GM19468 (cell line): ENCODE measurements around the gene CCDC47.
"Not testable (repeated sequence)": the region's sequence is repeated elsewhere in the genome, so short reads cannot be mapped to it uniquely, and the experiment has no call there.

Source experiments
- ATAC-seq: cut with Tn5 transposase; IDR thresholded peaks from one replicate; pipeline ENCODE4 v1.9.1; 2021; ENCODE audit warnings: mild to moderate bottlenecking, moderate library complexity, moderate number of reproducible peaks; ENCODE audit not compliant: unreplicated experiment; ENCODE audit errors: extremely low read depth

The CCDC47 gene

GRCh38 chr17:63773272-63774140 lies at the start of gene CCDC47:
TSS of gene CCDC47 (minus strand) at chr17:63773597. CDS start at chr17:63766175, 7,422 bp downstream.
- peak; percentile 88 for ATAC-seq

- no peak for ATAC-seq
Observed at GRCh38 chr17:63822537-63822936, 49.1 kb upstream of the CCDC47 start.

GRCh38 chr17:63821804-63822203 lies 48.4 kb upstream of the CCDC47 start:
- ATAC-seq, result no peak

- no peak for ATAC-seq
Observed at GRCh38 chr17:63820963-63821561, 47.7 kb upstream of the CCDC47 start.

GRCh38 chr17:63819585-63820537 lies 46.5 kb upstream of the CCDC47 start:
- no peak for ATAC-seq

GRCh38 chr17:63819131-63819530 lies 45.7 kb upstream of the CCDC47 start:
- ATAC-seq, result no peak

GRCh38 chr17:63817736-63818385 lies 44.5 kb upstream of the CCDC47 start:
- no peak for ATAC-seq

- no peak for ATAC-seq
Observed at GRCh38 chr17:63816669-63817068, 43.3 kb upstream of the CCDC47 start.

GRCh38 chr17:63816123-63816522 lies 42.7 kb upstream of the CCDC47 start:
- no peak for ATAC-seq

GRCh38 chr17:63809970-63810369 lies 36.6 kb upstream of the CCDC47 start:
- no peak for ATAC-seq

GRCh38 chr17:63805591-63805990 lies 32.2 kb upstream of the CCDC47 start:
- no peak for ATAC-seq

- no peak for ATAC-seq
Observed at GRCh38 chr17:63804328-63804727, 30.9 kb upstream of the CCDC47 start.

- ATAC-seq, result no peak
Observed at GRCh38 chr17:63800783-63801182, 27.4 kb upstream of the CCDC47 start.

GRCh38 chr17:63798572-63799106 lies 25.2 kb upstream of the CCDC47 start:
- ATAC-seq, result no peak

GRCh38 chr17:63796375-63796774 lies 23.0 kb upstream of the CCDC47 start:
- ATAC-seq, result not testable (repeated sequence)

- ATAC-seq, result no peak
Observed at GRCh38 chr17:63792055-63792729, 18.8 kb upstream of the CCDC47 start.

GRCh38 chr17:63790057-63790456 lies 16.7 kb upstream of the CCDC47 start:
- ATAC-seq, result no peak

GRCh38 chr17:63786971-63787711 lies 13.7 kb upstream of the CCDC47 start:
- ATAC-seq, result no peak

GRCh38 chr17:63786117-63786516 lies 12.7 kb upstream of the CCDC47 start:
- no peak for ATAC-seq
